ENCODE results near the gene DOCK7. TPM values are rescaled to one million over a fixed set of nuclear protein-coding genes. Genes with fewer than 3 reads are reported as not detected.
"Not testable (repeated sequence)": the region's sequence is repeated elsewhere in the genome, so short reads cannot be mapped to it uniquely, and the experiment has no call there.

DOCK7 gene
- total RNA-seq, 2 donors from 2014 or later, result 9.8 to 11.9 TPM

- H3K4me3 ChIP-seq, result no peak overlapping the region
- no peaks in the 10 kb centered on the region for H3K9me3 ChIP-seq
- peaks cover 0 to 16% of the 10 kb centered on the region in 2 donors for H3K4me1 ChIP-seq
- no peaks in the 10 kb centered on the region for H3K27me3 ChIP-seq
- H3K36me3 ChIP-seq, result no peaks in the 10 kb centered on the region
- no peak for TF ChIP-seq CTCF (IDR thresholded peaks at IDR 0.05)
- no peak for DNase-seq (ENCODE audit: low spot score)
- H3K27ac ChIP-seq, result no peak overlapping the region
These were observed 34.6 kb upstream of the DOCK7 start for GRCh38 chr1:62722796-62723195.

DNA sequence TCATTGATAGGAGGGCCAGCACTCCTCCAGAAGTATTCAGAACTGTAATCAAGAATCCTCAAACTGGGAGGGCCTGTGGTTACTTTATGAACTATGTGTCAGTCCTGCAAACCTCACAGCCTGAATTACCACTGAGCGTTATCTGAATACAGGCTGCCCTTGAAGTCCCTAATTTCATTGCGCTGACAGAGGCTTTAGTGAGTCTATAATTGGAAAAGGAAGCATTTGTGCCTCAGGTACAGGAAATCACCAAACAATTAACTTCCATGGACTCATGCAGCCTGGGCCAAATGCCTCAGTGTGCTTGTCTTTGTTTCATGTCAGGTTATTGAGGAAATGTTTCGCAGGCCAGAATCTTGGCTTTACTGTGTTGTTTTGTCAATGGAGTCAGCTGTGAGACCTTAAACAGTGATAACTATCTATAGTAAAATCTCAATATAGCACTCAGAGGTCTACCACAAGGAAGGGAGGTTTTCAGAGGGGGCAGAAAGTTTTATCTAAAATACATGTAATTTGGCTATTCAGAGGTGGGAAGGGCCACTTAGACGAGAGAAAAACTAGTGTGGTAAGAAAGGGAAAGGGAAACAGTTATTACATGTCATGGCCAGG is 32.9 kb upstream of the DOCK7 start:
- TF ChIP-seq CTCF (IDR thresholded peaks at IDR 0.05), result no peak
- Histone ChIP-seq H3K27ac (no peak overlapping the region), H3K27me3 (no peaks in the 10 kb centered on the region), H3K4me1 (peaks cover 0 to 14% of the 10 kb centered on the region in 2 donors), H3K4me3 (no peak overlapping the region), H3K9me3 (no peaks in the 10 kb centered on the region), H3K36me3 (no peaks in the 10 kb centered on the region)
- DNase-seq (ENCODE audit: low spot score), result no peak

GRCh38 chr1:62718400-62718799 is 30.2 kb upstream of the DOCK7 start:
- H3K4me1 ChIP-seq; DNase-seq (ENCODE audit: low spot score); H3K36me3 ChIP-seq; H3K27ac ChIP-seq; H3K27me3 ChIP-seq; H3K4me3 ChIP-seq; H3K9me3 ChIP-seq: not testable (repeated sequence)

GRCh38 chr1:62717483-62717882 is 29.3 kb upstream of the DOCK7 start:
- TF ChIP-seq CTCF (IDR thresholded peaks at IDR 0.05), result no peak
- Histone ChIP-seq H3K4me3 (no peak overlapping the region), H3K9me3 (no peaks in the 10 kb centered on the region), H3K27ac (no peak overlapping the region), H3K4me1 (no peaks in the 10 kb centered on the region), H3K36me3 (no peaks in the 10 kb centered on the region), H3K27me3 (no peaks in the 10 kb centered on the region)
- no peak for DNase-seq (ENCODE audit: low spot score)

GRCh38 chr1:62716397-62716796 is 28.2 kb upstream of the DOCK7 start:
- H3K4me3 ChIP-seq, result no peak overlapping the region
- H3K27ac ChIP-seq, result no peak overlapping the region
- no peaks in the 10 kb centered on the region for H3K4me1 ChIP-seq
- H3K36me3 ChIP-seq, result no peaks in the 10 kb centered on the region
- H3K9me3 ChIP-seq, result no peaks in the 10 kb centered on the region
- TF ChIP-seq CTCF (IDR thresholded peaks at IDR 0.05), result no peak
- no peak for DNase-seq (ENCODE audit: low spot score)
- H3K27me3 ChIP-seq, result no peaks in the 10 kb centered on the region

DNA sequence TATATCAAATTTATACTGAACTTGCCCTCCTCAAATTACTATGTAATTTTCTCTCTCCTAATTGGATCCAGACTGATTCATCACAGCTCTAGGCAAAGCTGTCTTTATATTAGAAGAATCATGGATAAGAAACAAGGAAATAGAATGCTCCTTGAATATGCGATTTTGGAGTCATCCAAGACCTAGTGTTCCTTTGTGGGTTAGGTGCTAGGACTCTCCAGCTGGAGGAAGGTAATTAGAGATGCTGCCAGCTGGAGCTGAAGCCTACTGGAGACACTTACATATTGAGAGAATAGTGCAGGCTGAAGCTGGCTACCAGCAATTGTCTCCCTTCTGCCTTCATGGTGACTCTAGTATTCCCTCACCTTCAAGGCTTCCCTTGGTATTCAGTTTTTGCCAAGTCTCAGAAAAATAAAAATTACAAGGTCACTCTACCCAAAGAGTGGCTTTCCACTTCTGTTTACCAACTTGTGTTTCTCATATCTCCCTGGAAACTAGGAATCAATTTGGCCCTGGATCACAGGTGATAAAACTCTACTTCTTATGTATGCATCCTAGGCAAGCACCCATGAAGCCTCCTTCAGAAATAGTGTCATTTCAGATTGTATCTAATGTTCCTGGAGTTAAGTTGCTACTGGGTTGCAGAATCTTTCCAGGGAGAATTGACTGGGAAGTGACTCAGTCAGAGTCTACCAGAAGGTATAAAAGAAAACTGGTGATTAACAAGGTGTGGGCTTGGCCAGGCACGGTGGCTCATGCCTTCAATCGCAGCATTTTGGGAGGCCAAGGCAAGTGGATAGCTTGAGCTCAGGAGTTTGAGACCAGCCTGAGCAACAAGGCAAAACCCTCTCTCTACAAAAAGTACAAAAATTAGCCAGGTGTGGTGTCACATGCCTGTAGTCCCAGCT is 24.4 kb upstream of the DOCK7 start:
- Histone ChIP-seq H3K4me1 (no peaks in the 10 kb centered on the region), H3K27me3 (no peaks in the 10 kb centered on the region), H3K9me3 (no peaks in the 10 kb centered on the region), H3K4me3 (no peak overlapping the region), H3K27ac (no peak overlapping the region), H3K36me3 (no peaks in the 10 kb centered on the region)
- TF ChIP-seq CTCF (IDR thresholded peaks at IDR 0.05), result no peak
- DNase-seq (ENCODE audit: low spot score), result no peak

All from right atrium auricular region (tissue), 2 donors.